CD14-positive monocyte (primary cell): ENCODE data around the gene TMEM126B. TPM values are rescaled to one million over a fixed set of nuclear protein-coding genes. Genes with fewer than 3 reads are reported as not detected.

Experiments
- DNase-seq, 3 donors: peaks; one replicate each; pipeline ENCODE4 v3.0.0-alpha.2; 2011 to 2022
- H2AFZ ChIP-seq: 2 replicates; pipeline ENCODE4 v1.6.0; 2012; ENCODE audit warnings: mild to moderate bottlenecking, low read depth, low read length, inconsistent platforms; ENCODE audit not compliant: insufficient read depth, poor library complexity, severe bottlenecking
- H3K27ac ChIP-seq, 2 donors: 1 replicate in 1 of 2; 2 replicates in 1 of 2; pipeline ENCODE4 v1.5.1; 2012 to 2013; ENCODE audit warnings: low read length in 2 of 2, control low read depth in 1 of 2, inconsistent platforms in 1 of 2, low read depth in 1 of 2, mild to moderate bottlenecking in 1 of 2
- H3K27me3 ChIP-seq, 2 donors: one replicate each; pipeline versions ENCODE4 v1.6.0 to v1.6.1; 2011 to 2013; ENCODE audit warnings: low read length in 2 of 2; ENCODE audit not compliant: control insufficient read depth in 2 of 2, insufficient read depth in 2 of 2
- H3K36me3 ChIP-seq, 2 donors: replicated peaks in 1 of 2; 1 replicate in 1 of 2; 2 replicates in 1 of 2; pipeline versions ENCODE4 v1.5.1 to v1.6.1; 2012 to 2013; ENCODE audit warnings: low read length in 2 of 2, control low read depth in 1 of 2, inconsistent platforms in 1 of 2, mild to moderate bottlenecking in 1 of 2; ENCODE audit not compliant: insufficient read depth in 2 of 2, control insufficient read depth in 1 of 2
- H3K4me1 ChIP-seq, 2 donors: 1 replicate in 1 of 2; 2 replicates in 1 of 2; pipeline versions ENCODE4 v1.5.1 to v1.6.1; 2012 to 2013; ENCODE audit warnings: low read length in 2 of 2, control low read depth in 1 of 2, inconsistent platforms in 1 of 2, mild to moderate bottlenecking in 1 of 2, moderate library complexity in 1 of 2; ENCODE audit not compliant: insufficient read depth in 2 of 2, control insufficient read depth in 1 of 2
- H3K4me2 ChIP-seq: replicated peaks from 2 replicates; pipeline ENCODE3; 2012; ENCODE audit warnings: low read length, moderate library complexity, mild to moderate bottlenecking; ENCODE audit not compliant: poor library complexity, severe bottlenecking; ENCODE audit errors: extremely low read depth
- H3K4me3 ChIP-seq, 3 experiments: fragments of 200-600 bp in 1 of 3; sonication (generic) in 1 of 3; replicated peaks in 1 of 3; 1 replicate in 2 of 3; 2 replicates in 1 of 3; pipeline ENCODE4 v1.5.1; 2011 to 2013; ENCODE audit warnings: low read length in 3 of 3, mild to moderate bottlenecking in 3 of 3, control low read depth in 2 of 3, low read depth in 2 of 3, inconsistent platforms in 1 of 3, moderate library complexity in 1 of 3
- H3K79me2 ChIP-seq: 2 replicates; pipeline ENCODE4 v1.6.0; 2012; ENCODE audit warnings: mild to moderate bottlenecking, control low read depth, inconsistent platforms, low read length, moderate library complexity; ENCODE audit not compliant: insufficient read depth
- H3K9ac ChIP-seq: 2 replicates; pipeline ENCODE4 v1.6.0; 2017; ENCODE audit warnings: low read length, mild to moderate bottlenecking; ENCODE audit not compliant: insufficient read depth, poor library complexity, severe bottlenecking
- H3K9me3 ChIP-seq, 2 donors: replicated peaks in 1 of 2; 1 replicate in 1 of 2; 2 replicates in 1 of 2; pipeline versions ENCODE4 v1.5.1 to v1.6.1; 2012 to 2013; ENCODE audit warnings: low read length in 2 of 2, control low read depth in 1 of 2; ENCODE audit not compliant: control insufficient read depth in 1 of 2, insufficient read depth in 1 of 2
- H4K20me1 ChIP-seq: 2 replicates; pipeline ENCODE4 v1.6.0; 2012; ENCODE audit warnings: mild to moderate bottlenecking, low read length, control low read depth, moderate library complexity; ENCODE audit not compliant: insufficient read depth
- H3K27ac Mint-ChIP-seq, 7 donors: one replicate each; pipeline ENCODE4 v1.8.0; 2020; ENCODE audit warnings: mild to moderate bottlenecking in 7 of 7, mixed read lengths in 7 of 7, moderate library complexity in 6 of 7, inconsistent platforms in 2 of 7
- H3K27me3 Mint-ChIP-seq, 3 donors: one replicate each; pipeline ENCODE4 v1.8.0; 2021 to 2022; ENCODE audit warnings: low read depth in 3 of 3, mild to moderate bottlenecking in 3 of 3, mixed read lengths in 3 of 3, moderate library complexity in 3 of 3, inconsistent platforms in 1 of 3
- H3K36me3 Mint-ChIP-seq, 2 donors: one replicate each; pipeline ENCODE4 v1.8.0; 2020; ENCODE audit warnings: mixed read lengths in 2 of 2, inconsistent platforms in 1 of 2, mild to moderate bottlenecking in 1 of 2
- H3K4me1 Mint-ChIP-seq: one replicate; pipeline ENCODE4 v1.8.0; 2020; ENCODE audit warnings: mild to moderate bottlenecking, mixed read lengths
- H3K4me3 Mint-ChIP-seq, 2 donors: one replicate each; pipeline ENCODE4 v1.8.0; 2020; ENCODE audit warnings: mild to moderate bottlenecking in 2 of 2, mixed read lengths in 2 of 2, moderate library complexity in 1 of 2
- H3K9me3 Mint-ChIP-seq, 7 donors: one replicate each; pipeline ENCODE4 v1.8.0; 2020 to 2022; ENCODE audit warnings: mixed read lengths in 7 of 7, mild to moderate bottlenecking in 6 of 7, moderate library complexity in 6 of 7, inconsistent platforms in 2 of 7
- WGBS: methylation state at CpG from one replicate; pipeline ENCODE4 v1.1.5; 2013; ENCODE audit warnings: missing lambda C conversion rate; ENCODE audit not compliant: insufficient coverage; 5-methylcytosine and 5-hydroxymethylcytosine counted together
- intact Hi-C, 2 donors: fragments of 100-400 bp; cut with micrococcal nuclease; formaldehyde crosslinking; loops; one replicate each; pipeline versions ENCODE4 v1.15.0 to v1.15.1; 2023
- polyA plus RNA-seq, 3 donors: library from polyadenylated mRNA; depleted of rRNA in 1 of 3; unstranded in 2 of 3; stranded (reverse) in 1 of 3; fragments of 300-500 nt in 2 of 3; fragments of >200 nt in 1 of 3; fragmentation: Illumina TruSeq in 2 of 3; gene quantifications; 1 replicate in 2 of 3; 2 replicates in 1 of 3; pipeline ENCODE4 v1.2.3, GENCODE V29; 2012 to 2021
- TF ChIP-seq, protein P1 (sequence below): fragments of 200-600 bp; IDR thresholded peaks from one replicate; pipeline ENCODE4 v1.8.0; 2022; ENCODE audit warnings: antibody characterized with exemption, mild to moderate bottlenecking

Gene TMEM126B
- polyA plus RNA-seq, 3 donors: 24.7 to 44.3 (median 41.1) TPM

DNA sequence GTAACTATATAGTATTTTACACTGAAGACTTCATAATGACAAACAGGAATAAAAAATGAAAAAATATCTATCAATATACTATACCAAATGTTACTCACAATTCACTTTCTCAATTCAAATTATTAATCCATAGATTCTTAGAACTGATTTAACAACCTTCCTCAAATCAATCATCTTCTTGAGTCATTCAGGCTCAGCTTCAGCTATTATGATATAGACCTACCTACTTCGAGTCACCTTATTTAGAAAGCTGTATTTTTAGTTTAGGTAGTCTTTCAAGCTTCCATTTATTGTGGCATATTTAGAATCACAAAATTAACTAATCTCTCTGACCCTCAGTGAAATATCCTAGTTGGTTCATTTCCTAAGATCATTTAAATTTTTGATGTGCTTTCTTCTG lies 28.4 kb downstream of the TMEM126B start:
- no CpG with 5 or more reads among the region's 1 CpG for WGBS
- Histone ChIP-seq H3K9me3 (no peaks in the 10 kb centered on the region), H3K4me1 (peaks cover 3 to 8% of the 10 kb centered on the region in 2 donors), H3K9ac (no peak overlapping the region), H3K4me3 (no peak overlapping the region), H3K4me2 (no peak overlapping the region), H4K20me1 (peaks cover 51% of the 10 kb centered on the region), H3K27ac (no peak overlapping the region), H2AFZ (no peak overlapping the region), H3K27me3 (no peaks in the 10 kb centered on the region), H3K79me2 (peaks cover 57% of the 10 kb centered on the region), H3K36me3 (peaks cover 53 to 76% of the 10 kb centered on the region in 2 donors)
- Mint-ChIP-seq H3K9me3 (no peaks in the 10 kb centered on the region), H3K27me3 (no peaks in the 10 kb centered on the region), H3K36me3 (peaks cover 44 to 49% of the 10 kb centered on the region in 2 donors), H3K27ac (no peak overlapping the region), H3K4me1 (peaks cover 24% of the 10 kb centered on the region), H3K4me3 (no peak overlapping the region)
- no peak for DNase-seq
- intact Hi-C loops: no loop called here
- TF ChIP-seq, protein P1, sequence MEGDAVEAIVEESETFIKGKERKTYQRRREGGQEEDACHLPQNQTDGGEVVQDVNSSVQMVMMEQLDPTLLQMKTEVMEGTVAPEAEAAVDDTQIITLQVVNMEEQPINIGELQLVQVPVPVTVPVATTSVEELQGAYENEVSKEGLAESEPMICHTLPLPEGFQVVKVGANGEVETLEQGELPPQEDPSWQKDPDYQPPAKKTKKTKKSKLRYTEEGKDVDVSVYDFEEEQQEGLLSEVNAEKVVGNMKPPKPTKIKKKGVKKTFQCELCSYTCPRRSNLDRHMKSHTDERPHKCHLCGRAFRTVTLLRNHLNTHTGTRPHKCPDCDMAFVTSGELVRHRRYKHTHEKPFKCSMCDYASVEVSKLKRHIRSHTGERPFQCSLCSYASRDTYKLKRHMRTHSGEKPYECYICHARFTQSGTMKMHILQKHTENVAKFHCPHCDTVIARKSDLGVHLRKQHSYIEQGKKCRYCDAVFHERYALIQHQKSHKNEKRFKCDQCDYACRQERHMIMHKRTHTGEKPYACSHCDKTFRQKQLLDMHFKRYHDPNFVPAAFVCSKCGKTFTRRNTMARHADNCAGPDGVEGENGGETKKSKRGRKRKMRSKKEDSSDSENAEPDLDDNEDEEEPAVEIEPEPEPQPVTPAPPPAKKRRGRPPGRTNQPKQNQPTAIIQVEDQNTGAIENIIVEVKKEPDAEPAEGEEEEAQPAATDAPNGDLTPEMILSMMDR: no peak

DNA sequence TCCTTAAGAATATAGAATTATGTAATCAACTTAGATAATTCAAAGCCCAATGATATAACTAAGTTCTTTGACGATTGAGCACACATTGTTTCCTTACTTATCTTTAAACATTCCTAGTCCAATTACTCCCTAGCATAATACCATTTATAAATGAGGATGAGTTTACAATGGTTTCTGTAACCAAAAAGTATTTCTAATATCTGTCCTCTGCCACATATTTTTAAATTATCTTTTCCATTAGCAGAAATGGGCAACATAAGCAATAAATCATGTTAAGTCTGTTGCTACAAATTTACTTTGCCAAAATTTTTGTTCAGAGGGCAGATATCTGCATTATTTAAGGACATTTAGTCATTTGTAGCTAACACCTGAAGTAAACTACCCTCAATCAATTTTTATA lies 29.8 kb downstream of the TMEM126B start:
- H3K36me3 ChIP-seq: peaks cover 49 to 73% of the 10 kb centered on the region in 2 donors
- TF ChIP-seq, protein P1: no peak
- H3K9me3 Mint-ChIP-seq: no peaks in the 10 kb centered on the region
- no peak overlapping the region for H2AFZ ChIP-seq
- peaks cover 40 to 41% of the 10 kb centered on the region in 2 donors for H3K36me3 Mint-ChIP-seq
- H3K4me1 Mint-ChIP-seq: peaks cover 28% of the 10 kb centered on the region
- no peaks in the 10 kb centered on the region for H3K27me3 ChIP-seq
- no peak overlapping the region for H3K27ac ChIP-seq
- intact Hi-C loops: no loop called here
- peaks cover 11 to 21% of the 10 kb centered on the region in 2 donors for H3K4me1 ChIP-seq
- H3K9me3 ChIP-seq: no peaks in the 10 kb centered on the region
- H4K20me1 ChIP-seq: peaks cover 65% of the 10 kb centered on the region
- no peak overlapping the region for H3K9ac ChIP-seq
- no peak overlapping the region for H3K4me3 Mint-ChIP-seq
- no peak overlapping the region for H3K4me3 ChIP-seq
- H3K79me2 ChIP-seq: peaks cover 71% of the 10 kb centered on the region
- no CpG with 5 or more reads among the region's 1 CpG for WGBS
- H3K4me2 ChIP-seq: no peak overlapping the region
- H3K27ac Mint-ChIP-seq: no peak overlapping the region
- H3K27me3 Mint-ChIP-seq: no peaks in the 10 kb centered on the region
- DNase-seq: no peak
